ENCODE results near the gene PEMT. TPM values are rescaled to one million over a fixed set of nuclear protein-coding genes. Genes with fewer than 3 reads are reported as not detected.

The PEMT gene
- total and polyA plus RNA-seq, 2 of the 4 experiments (the other 2 are of a cell fraction), result 23.3 to 49.5 TPM

GRCh38 chr17:17497845-17498520 lies 93.5 kb downstream of the PEMT start:
- Histone ChIP-seq H2BK120ac (ENCODE audit: low read depth, low read length) (no peak overlapping the region), H3K9me3 (ENCODE audit: control insufficient read depth, insufficient read depth, low read length) (no peaks in the 10 kb centered on the region; the same call in 1 of the 2 replicates), H3K18ac (ENCODE audit: low read depth, low read length) (no peak overlapping the region), H3K36me3 (ENCODE audit: control insufficient read depth, insufficient read depth, low read length) (no peaks in the 10 kb centered on the region), H2BK5ac (ENCODE audit: low read depth, low read length, poor library complexity, severe bottlenecking) (no peak overlapping the region), H3K4me1 (ENCODE audit: control insufficient read depth, insufficient read depth, low read length) (peaks cover 7% of the 10 kb centered on the region; the same call in 1 of the 2 replicates), H3K27me3 (ENCODE audit: control insufficient read depth, insufficient read depth, low read length) (peaks cover 3% of the 10 kb centered on the region; the same call in 1 of the 2 replicates), H3K23ac (ENCODE audit: low read depth, low read length) (no peak overlapping the region), H4K20me1 (ENCODE audit: insufficient read depth, low read length) (peaks cover 7% of the 10 kb centered on the region; the same call in 1 of the 2 replicates), H2BK15ac (ENCODE audit: low read depth, low read length) (no peak overlapping the region), H3K4me2 (ENCODE audit: low read depth, low read length) (no peak overlapping the region), H3K27ac (ENCODE audit: insufficient read depth, low read length) (no peak overlapping the region), H4K8ac (ENCODE audit: low read depth in 2 of 2, low read length in 2 of 2) (no peak overlapping the region), H4K91ac (ENCODE audit: insufficient read depth, low read depth, low read length) (no peak overlapping the region), H3K14ac (replicated peaks; ENCODE audit: low read depth, low read length) (no peak overlapping the region), H4K5ac (ENCODE audit: low read depth, low read length) (no peak overlapping the region), H3K4me3 (ENCODE audit: insufficient read depth, low read depth, low read length) (no peak overlapping the region), H3K9me1 (ENCODE audit: insufficient read depth, low read length) (no peaks in the 10 kb centered on the region), H2AK9ac (replicated peaks; ENCODE audit: low read depth, low read length, poor library complexity) (no peak overlapping the region), H3K4ac (ENCODE audit: low read depth, low read length) (no peak overlapping the region), H2BK20ac (ENCODE audit: low read depth, low read length) (no peak overlapping the region), H3K79me1 (ENCODE audit: low read depth in 1 of 2, low read length in 2 of 2) (peaks cover 0 to 6% of the 10 kb centered on the region in 2 experiments; a peak in 1 of 4 replicates), H2AK5ac (ENCODE audit: low read depth, low read length) (no peak overlapping the region), H3K56ac (ENCODE audit: extremely low read depth, insufficient read depth, low read length) (no peak overlapping the region), H2AFZ (replicated peaks; ENCODE audit: low read length, poor library complexity) (no peak overlapping the region), H3K9ac (ENCODE audit: low read depth, low read length) (no peak overlapping the region)
- ChIA-PET CTCF (interaction anchor here (1.1 to 2.1 kb wide), 4 partner anchors 18 to 142 kb away, joined by 3 to 13 read pairs (median 4); no protein-coding TSS in a partner anchor), POLR2A (ENCODE audit: unreplicated experiment) (no interaction called here)
- no peak for DNase-seq
- intact Hi-C loops (cut with micrococcal nuclease), result loop anchor here (1.0 to 5.0 kb wide), 3 partner anchors 72 to 143 kb away; no protein-coding TSS in a partner anchor
- no peak for TF ChIP-seq BHLHE40 (IDR thresholded peaks at IDR 0.05; ENCODE audit: low read depth, low read length)
- TF ChIP-seq RAD21 (IDR thresholded peaks at IDR 0.05; ENCODE audit: low read length), result no peak
- no peak for TF ChIP-seq MAFK (IDR thresholded peaks at IDR 0.05; ENCODE audit: low read depth, low read length)
- TF ChIP-seq CEBPB (IDR thresholded peaks at IDR 0.05; ENCODE audit: low read depth, low read length), result no peak
- TF ChIP-seq MXI1 (IDR thresholded peaks at IDR 0.05; ENCODE audit: borderline replicate concordance, low read depth, low read length), result no peak
- no peak for TF ChIP-seq USF2 (IDR thresholded peaks at IDR 0.05; ENCODE audit: low read depth, low read length)
- no peak for TF ChIP-seq CHD1 (IDR thresholded peaks at IDR 0.05; ENCODE audit: low read depth, low read length)
- TF ChIP-seq MAZ (IDR thresholded peaks at IDR 0.05; ENCODE audit: borderline replicate concordance, low read depth, low read length), result no peak
- BruUV-seq (replicated peaks), result no TSS peak
- dilution Hi-C loops (cut with HindIII; ENCODE audit: low sequenced_read_pairs, unreplicated experiment), result no loop called here
- ATAC-seq (ENCODE audit: low read depth), result no peak
- WGBS, 2 experiments (ENCODE audit: extremely low coverage in 2 of 2, insufficient read length in 1 of 2), result 69% methylated on average over 2 of the region's 10 CpGs; no CpG with 5 or more reads in 1 of the 2 experiments
- in situ Hi-C loops (cut with MboI; ENCODE audit: low sequenced_read_pairs), result loop anchor here (5.0 kb wide), 2 partner anchors 141 to 144 kb away; no protein-coding TSS in a partner anchor

Data from IMR-90 (cell line).